Tibial nerve (tissue), 4 donors: ENCODE data around the gene RAB11FIP4. TPM values are rescaled to one million over a fixed set of nuclear protein-coding genes. Genes with fewer than 3 reads are reported as not detected.

Experiments used
- DNase-seq, 2 donors: peaks; one replicate each; pipeline ENCODE4 v3.0.0-alpha.2; 2019; ENCODE audit warnings: low spot score in 2 of 2
- H3K27ac ChIP-seq, 4 donors: fragments of 200-600 bp; sonication (generic) in 3 of 4; one replicate each; pipeline ENCODE4 v1.5.1; 2017 to 2019; ENCODE audit warnings: mild to moderate bottlenecking in 1 of 4
- H3K27me3 ChIP-seq, 2 donors: fragments of 200-600 bp; sonication (generic) in 1 of 2; one replicate each; pipeline versions ENCODE4 v1.5.1 to v1.6.0; 2017 to 2019
- H3K36me3 ChIP-seq, 3 donors: fragments of 200-600 bp; sonication (generic); one replicate each; pipeline ENCODE4 v1.5.1; 2018 to 2019
- H3K4me1 ChIP-seq, 4 donors: fragments of 200-600 bp; sonication (generic) in 3 of 4; one replicate each; pipeline ENCODE4 v1.5.1; 2017 to 2019
- H3K4me3 ChIP-seq, 4 donors: fragments of 200-600 bp; sonication (generic) in 3 of 4; one replicate each; pipeline ENCODE4 v1.5.1; 2017 to 2019; ENCODE audit warnings: mild to moderate bottlenecking in 1 of 4, moderate library complexity in 1 of 4
- H3K9me3 ChIP-seq, 4 donors: fragments of 200-600 bp; sonication (generic) in 3 of 4; one replicate each; pipeline ENCODE4 v1.5.1; 2017 to 2019
- EP300 ChIP-seq, 2 donors: sonication (generic); formaldehyde crosslinking; IDR thresholded peaks; one replicate each; pipeline ENCODE4 v1.6.1; 2017; ENCODE audit warnings: antibody characterized with exemption in 2 of 2, mild to moderate bottlenecking in 1 of 2
- POLR2A ChIP-seq, 2 donors: fragments of 450-650 bp; IDR thresholded peaks; one replicate each; pipeline ENCODE4 v1.6.1; 2017; ENCODE audit warnings: antibody characterized with exemption in 2 of 2, mild to moderate bottlenecking in 2 of 2, moderate library complexity in 2 of 2
- WGBS, 2 donors: methylation state at CpG; one replicate each; pipeline ENCODE4 v1.1.5; 2018; 5-methylcytosine and 5-hydroxymethylcytosine counted together
- total RNA-seq, 4 donors: library from RNA; depleted of rRNA; stranded (reverse); fragments of >200 nt; gene quantifications; one replicate each; pipeline ENCODE4 v1.1.0, GENCODE V29; 2016
- TF ChIP-seq, protein P1 (sequence below), 5 experiments: fragments of 200-600 bp in 3 of 5; fragments of 450-650 bp in 2 of 5; sonication (generic) in 3 of 5; IDR thresholded peaks; one replicate each; pipeline ENCODE4 v1.5.1; 2016 to 2019; ENCODE audit warnings: antibody characterized with exemption in 5 of 5, mild to moderate bottlenecking in 3 of 5, moderate library complexity in 2 of 5

Gene RAB11FIP4
- total RNA-seq, 4 donors from 2014 or later, result 2.7 to 6.9 (median 4.1) TPM

DNA sequence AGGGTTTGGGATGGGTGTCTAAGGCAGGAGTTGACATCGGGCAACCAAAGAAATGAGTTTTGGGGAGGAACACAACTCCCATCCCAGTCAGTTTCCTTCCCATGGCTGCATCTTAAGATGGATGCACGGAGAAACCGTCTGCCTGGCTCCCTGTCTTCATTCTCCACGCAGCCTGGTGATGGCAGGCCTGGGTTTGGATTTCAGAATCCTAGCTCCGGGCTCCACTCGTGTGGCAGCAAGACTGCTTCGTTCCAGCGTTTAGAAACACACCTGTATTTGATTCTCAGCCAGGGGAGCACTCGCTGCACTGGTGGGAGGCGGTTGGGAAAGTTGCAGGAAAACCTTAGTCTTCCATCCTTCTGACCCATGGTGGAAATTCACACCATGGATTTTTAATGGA, 141.1 kb downstream of the RAB11FIP4 start:
- Histone ChIP-seq H3K27ac (peak overlapping the region in 2 of 4 donors; percentile 67 to 76), H3K4me1 (peaks cover 0 to 16% (median 5%) of the 10 kb centered on the region in 4 donors), H3K36me3 (peaks cover 0 to 32% (median 5%) of the 10 kb centered on the region in 3 donors), H3K9me3 (no peaks in the 10 kb centered on the region), H3K27me3 (no peaks in the 10 kb centered on the region), H3K4me3 (no peak overlapping the region)
- TF ChIP-seq, protein P1, sequence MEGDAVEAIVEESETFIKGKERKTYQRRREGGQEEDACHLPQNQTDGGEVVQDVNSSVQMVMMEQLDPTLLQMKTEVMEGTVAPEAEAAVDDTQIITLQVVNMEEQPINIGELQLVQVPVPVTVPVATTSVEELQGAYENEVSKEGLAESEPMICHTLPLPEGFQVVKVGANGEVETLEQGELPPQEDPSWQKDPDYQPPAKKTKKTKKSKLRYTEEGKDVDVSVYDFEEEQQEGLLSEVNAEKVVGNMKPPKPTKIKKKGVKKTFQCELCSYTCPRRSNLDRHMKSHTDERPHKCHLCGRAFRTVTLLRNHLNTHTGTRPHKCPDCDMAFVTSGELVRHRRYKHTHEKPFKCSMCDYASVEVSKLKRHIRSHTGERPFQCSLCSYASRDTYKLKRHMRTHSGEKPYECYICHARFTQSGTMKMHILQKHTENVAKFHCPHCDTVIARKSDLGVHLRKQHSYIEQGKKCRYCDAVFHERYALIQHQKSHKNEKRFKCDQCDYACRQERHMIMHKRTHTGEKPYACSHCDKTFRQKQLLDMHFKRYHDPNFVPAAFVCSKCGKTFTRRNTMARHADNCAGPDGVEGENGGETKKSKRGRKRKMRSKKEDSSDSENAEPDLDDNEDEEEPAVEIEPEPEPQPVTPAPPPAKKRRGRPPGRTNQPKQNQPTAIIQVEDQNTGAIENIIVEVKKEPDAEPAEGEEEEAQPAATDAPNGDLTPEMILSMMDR (IDR thresholded peaks at IDR 0.05), result no peak
- TF ChIP-seq EP300 (IDR thresholded peaks at IDR 0.05) (no peak), POLR2A (IDR thresholded peaks at IDR 0.05) (no peak)
- DNase-seq, result no peak
- WGBS, 2 donors, result 85 to 86% methylated on average over 10 of the region's 10 CpGs

DNA sequence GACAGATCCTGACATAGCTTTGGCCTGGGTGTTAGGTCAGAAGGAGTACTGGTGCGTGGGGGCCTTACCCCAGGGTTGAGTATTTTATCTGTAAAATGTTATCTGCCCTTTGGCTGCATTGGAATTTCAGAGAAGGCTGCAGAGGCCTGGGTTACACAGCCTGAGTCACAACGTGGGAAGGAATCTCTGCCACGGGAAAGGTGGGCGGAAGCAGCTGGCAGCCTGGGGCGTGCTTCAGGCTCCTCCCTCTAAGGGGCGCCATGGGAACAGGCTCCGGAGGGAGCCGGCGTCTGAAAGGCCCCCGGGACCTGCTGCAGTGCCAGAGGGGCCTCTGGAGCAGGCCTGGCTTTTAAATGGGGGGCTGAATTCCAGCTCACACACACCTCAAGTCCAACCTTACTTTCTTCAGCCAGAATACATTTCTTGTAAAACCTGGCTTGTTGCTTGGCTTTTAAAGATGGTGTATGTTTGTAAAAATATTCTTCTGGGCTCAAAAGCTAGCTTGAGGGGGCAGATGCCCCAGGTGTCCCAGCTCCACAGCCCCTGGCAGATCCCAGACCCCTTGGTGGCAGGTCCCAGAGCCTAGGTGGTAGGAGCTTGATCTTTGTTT, 142.2 kb downstream of the RAB11FIP4 start:
- H3K27me3 ChIP-seq, result no peaks in the 10 kb centered on the region
- H3K4me3 ChIP-seq, result no peak overlapping the region
- WGBS, 2 donors, result 12 to 18% methylated on average over 7 to 10 of the region's 10 CpGs
- H3K4me1 ChIP-seq, result peaks cover 0 to 24% (median 7%) of the 10 kb centered on the region in 4 donors
- DNase-seq, result no peak
- peaks cover 0 to 26% (median 5%) of the 10 kb centered on the region in 3 donors for H3K36me3 ChIP-seq
- no peaks in the 10 kb centered on the region for H3K9me3 ChIP-seq
- TF ChIP-seq, protein P1 (IDR thresholded peaks at IDR 0.05), result peak in 2 of 5 experiments; percentile 32 to 33
- TF ChIP-seq POLR2A (IDR thresholded peaks at IDR 0.05), result no peak
- TF ChIP-seq EP300 (IDR thresholded peaks at IDR 0.05), result peak in 1 of 2 donors; percentile 26
- H3K27ac ChIP-seq, result peak overlapping the region in 2 of 4 donors; percentile 67 to 76

DNA sequence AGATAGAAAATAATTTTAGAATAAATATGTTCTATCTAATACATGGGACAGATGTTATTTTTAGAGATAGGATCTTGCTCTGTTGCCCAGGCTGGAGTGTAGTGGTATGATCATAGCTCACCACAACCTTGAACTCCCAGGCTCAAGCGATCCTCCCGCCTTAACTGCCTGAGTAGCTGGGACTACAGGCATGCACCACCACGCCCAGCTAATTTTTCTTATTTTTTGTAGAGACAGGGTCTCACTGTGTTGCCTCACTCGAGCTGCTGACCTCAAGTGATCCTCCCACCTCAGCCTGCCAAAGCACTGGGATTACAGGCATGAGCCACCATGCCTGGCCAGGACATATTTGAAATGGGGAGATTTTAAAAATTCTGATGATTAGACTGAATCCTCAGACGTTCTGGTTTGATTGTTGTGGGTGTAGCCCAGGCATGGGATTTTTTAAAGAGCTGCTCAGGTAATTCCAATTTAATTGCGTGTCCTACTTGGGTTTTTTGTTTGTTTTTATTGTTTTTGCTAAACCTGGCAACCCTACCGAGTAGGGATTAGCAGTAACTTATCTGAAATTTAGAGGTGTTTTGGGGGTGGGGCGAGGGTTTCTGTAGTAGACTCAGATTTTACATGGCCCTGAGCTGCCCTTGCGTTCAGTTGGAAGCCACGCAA, 142.9 kb downstream of the RAB11FIP4 start:
- H3K36me3 ChIP-seq, result peaks cover 0 to 19% (median 5%) of the 10 kb centered on the region in 3 donors
- H3K4me1 ChIP-seq, result peaks cover 0 to 24% (median 7%) of the 10 kb centered on the region in 4 donors
- TF ChIP-seq, protein P1 (IDR thresholded peaks at IDR 0.05), result no peak
- TF ChIP-seq EP300 (IDR thresholded peaks at IDR 0.05), result no peak
- no peak for TF ChIP-seq POLR2A (IDR thresholded peaks at IDR 0.05)
- no peaks in the 10 kb centered on the region for H3K9me3 ChIP-seq
- no peaks in the 10 kb centered on the region for H3K27me3 ChIP-seq
- H3K4me3 ChIP-seq, result no peak overlapping the region
- H3K27ac ChIP-seq, result peak overlapping the region in 1 of 4 donors; percentile 76
- no peak for DNase-seq
- WGBS, 2 donors, result 72 to 76% methylated on average over 10 of the region's 10 CpGs

DNA sequence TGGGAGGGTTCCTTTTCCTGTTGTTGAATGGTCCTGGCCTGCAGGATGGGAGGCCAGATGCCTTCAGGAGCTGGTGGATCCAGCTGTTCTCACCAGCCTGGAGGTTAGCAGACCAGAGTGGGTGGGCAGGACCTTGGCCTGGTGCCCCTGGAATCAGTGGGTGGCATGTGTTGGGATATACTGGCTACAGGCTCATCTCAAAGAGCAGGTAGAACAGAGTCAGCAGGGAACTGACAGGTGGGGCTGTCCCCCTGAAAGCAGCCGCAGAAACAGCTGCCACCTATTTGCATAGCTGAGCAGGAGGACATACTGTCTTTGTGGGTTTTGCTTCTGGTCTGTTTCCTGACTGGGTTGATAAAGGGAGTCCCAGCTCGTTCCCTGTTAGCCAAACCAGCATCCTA, 144.1 kb downstream of the RAB11FIP4 start:
- 42 to 78% methylated on average over 2 of the region's 2 CpGs for WGBS, 2 donors
- H3K4me3 ChIP-seq, result no peak overlapping the region
- H3K27me3 ChIP-seq, result no peaks in the 10 kb centered on the region
- no peaks in the 10 kb centered on the region for H3K9me3 ChIP-seq
- H3K4me1 ChIP-seq, result peaks cover 0 to 24% (median 7%) of the 10 kb centered on the region in 4 donors
- no peak overlapping the region for H3K27ac ChIP-seq
- peaks cover 0 to 10% (median 5%) of the 10 kb centered on the region in 3 donors for H3K36me3 ChIP-seq
- TF ChIP-seq EP300 (IDR thresholded peaks at IDR 0.05) (no peak), POLR2A (IDR thresholded peaks at IDR 0.05) (no peak)
- TF ChIP-seq, protein P1 (IDR thresholded peaks at IDR 0.05), result no peak
- DNase-seq, result no peak

DNA sequence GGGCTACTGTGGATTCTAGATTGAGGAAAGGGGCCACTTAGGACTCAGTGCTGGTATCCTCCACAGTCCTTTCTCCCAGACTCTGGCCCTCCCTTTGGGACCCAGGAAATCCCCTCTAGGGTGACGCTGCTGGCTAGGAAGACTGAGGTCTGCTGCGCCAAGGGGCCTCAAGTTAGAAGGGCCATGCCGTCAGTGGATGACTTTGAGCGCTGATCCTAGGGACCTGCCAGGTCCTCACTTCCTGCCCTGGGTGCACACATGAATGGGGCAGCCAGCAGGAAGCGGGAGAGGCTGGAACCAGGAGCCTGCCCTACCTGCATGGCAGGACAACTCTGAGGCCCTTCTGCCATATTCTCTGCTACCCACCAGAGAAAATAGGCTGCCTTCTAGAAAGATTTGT, 145.0 kb downstream of the RAB11FIP4 start:
- Histone ChIP-seq H3K27me3 (no peaks in the 10 kb centered on the region), H3K9me3 (no peaks in the 10 kb centered on the region), H3K36me3 (peaks cover 0 to 5% (median 2%) of the 10 kb centered on the region in 3 donors), H3K27ac (peak overlapping the region in 1 of 4 donors; percentile 4), H3K4me1 (peaks cover 0 to 24% (median 7%) of the 10 kb centered on the region in 4 donors), H3K4me3 (no peak overlapping the region)
- TF ChIP-seq EP300 (IDR thresholded peaks at IDR 0.05) (no peak), POLR2A (IDR thresholded peaks at IDR 0.05) (no peak)
- TF ChIP-seq, protein P1 (IDR thresholded peaks at IDR 0.05), result no peak
- WGBS, 2 donors, result 77 to 94% methylated on average over 5 of the region's 5 CpGs
- DNase-seq, result no peak
